Caki2 (cell line): ENCODE measurements around the gene FRMD4A. TPM values are rescaled to one million over a fixed set of nuclear protein-coding genes. Genes with fewer than 3 reads are reported as not detected.
"Not testable (repeated sequence)": the region's sequence is repeated elsewhere in the genome, so short reads cannot be mapped to it uniquely, and the experiment has no call there.

Experiments
- DNase-seq: peaks from one replicate; pipeline ENCODE4 v3.0.0-alpha.2; 2015; ENCODE audit warnings: low read depth
- in situ Hi-C: cut with HindIII; loops from 2 replicates; pipeline ENCODE4 v1.10.0; 2016; ENCODE audit warnings: low sequenced_read_pairs, low pct_unique_long_range_greater_than_20kb, mixed read lengths
- total RNA-seq: library from RNA; depleted of rRNA; stranded (reverse); fragments of >200 nt; shearing (Covaris generic); gene quantifications from 2 replicates; pipeline ENCODE4 v1.2.3, GENCODE V29; 2014; ENCODE audit warnings: low replicate concordance

FRMD4A gene
- total RNA-seq, 1 experiment from 2014 or later = 3.8 TPM

GRCh38 chr10:13774303-13774893 is 556.3 kb downstream of the FRMD4A start:
- in situ Hi-C loops = no loop called here
- DNase-seq = no peak

DNA sequence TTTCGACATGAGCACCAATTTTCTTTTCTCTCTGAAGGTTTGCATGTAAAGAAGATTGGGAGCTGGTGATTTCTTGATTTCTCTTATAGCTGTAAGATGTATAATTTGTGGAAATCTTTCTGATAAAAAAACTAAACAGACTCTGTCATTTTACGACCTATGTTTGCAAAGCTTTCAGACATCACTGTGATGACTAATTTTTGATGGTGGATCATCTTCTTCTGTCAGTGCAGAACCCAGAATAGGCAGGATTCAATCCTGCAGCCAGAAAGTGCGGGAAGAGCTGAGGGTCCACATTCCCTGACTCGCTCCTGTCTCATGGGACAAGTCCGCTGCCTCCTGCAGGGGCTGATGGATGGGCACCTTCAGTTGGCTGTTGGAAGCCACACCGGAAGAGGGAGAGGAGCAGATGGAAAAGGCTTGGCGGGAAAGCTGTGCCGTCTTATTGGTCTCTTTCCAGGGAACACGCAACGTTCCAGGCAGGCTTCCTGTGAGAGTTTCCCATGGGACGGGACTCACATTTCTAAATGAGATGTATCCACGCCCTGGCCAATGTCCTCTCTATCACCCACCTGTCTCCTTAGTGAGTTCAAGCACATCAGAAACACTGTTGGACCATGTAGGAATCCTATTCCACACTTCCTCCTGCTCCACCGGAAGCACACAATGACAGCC is 557.1 kb downstream of the FRMD4A start:
- DNase-seq = no peak
- in situ Hi-C loops = no loop called here

DNA sequence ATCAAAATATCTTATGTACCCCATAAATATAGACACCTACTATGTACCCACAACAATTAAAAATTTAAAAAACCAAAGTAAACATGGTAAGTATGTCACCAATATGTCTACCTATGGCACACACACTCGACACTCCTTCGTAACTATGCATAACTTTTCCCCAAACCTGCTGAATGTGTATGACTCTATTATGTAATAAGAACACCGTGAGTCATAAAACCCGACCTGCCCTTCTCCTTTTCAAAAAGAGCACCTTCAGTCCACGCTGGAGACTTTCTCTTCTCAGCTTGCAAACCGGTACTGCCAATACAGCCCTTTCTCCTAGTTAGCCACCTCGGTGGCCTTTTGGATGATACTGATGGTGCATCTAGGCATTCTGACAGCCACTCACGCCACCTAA is 557.7 kb downstream of the FRMD4A start:
- DNase-seq = no peak
- in situ Hi-C loops = no loop called here

GRCh38 chr10:13771992-13772391 is 558.7 kb downstream of the FRMD4A start:
- in situ Hi-C loops = no loop called here
- no peak for DNase-seq

DNA sequence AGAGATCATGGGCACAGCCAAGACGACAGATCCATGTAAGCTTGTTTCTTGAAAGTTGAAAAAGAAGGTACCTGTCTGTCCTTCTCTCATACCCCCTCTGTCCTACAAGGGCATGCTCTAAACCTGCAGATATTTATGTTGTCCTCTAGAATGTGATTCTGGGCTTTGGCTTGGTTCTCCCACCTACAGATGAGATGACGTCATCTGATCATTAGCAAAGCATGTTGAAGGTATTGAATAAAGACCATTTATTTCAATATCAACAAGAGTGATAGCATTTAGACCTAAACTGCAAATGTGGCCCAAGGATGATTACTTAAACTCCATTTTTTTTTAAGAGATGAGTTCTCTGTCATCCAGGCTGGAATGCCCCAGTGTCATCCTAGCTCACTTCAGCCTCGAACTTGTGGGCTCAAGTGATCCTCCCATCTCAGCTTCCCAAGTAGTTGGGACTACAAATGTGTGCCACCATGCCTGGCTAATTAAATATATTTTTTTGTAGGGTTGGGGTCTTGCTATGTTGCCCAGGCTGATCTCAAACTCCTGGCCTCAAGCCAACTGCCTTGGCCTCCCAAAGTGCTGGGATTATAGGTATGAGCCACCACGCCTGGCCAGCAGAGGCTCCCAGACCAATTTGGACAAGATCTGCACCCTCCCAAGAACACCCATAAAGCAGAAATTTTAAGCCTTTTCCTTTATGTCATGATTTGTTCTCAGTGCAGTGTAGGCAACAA is 559.8 kb downstream of the FRMD4A start:
- in situ Hi-C loops = no loop called here

GRCh38 chr10:13769946-13770345 is 560.8 kb downstream of the FRMD4A start:
- DNase-seq = peak; percentile 80
- in situ Hi-C loops = no loop called here

More for the DNA sequence above, 559.8 kb downstream of the FRMD4A start:
- no peak for DNase-seq

DNA sequence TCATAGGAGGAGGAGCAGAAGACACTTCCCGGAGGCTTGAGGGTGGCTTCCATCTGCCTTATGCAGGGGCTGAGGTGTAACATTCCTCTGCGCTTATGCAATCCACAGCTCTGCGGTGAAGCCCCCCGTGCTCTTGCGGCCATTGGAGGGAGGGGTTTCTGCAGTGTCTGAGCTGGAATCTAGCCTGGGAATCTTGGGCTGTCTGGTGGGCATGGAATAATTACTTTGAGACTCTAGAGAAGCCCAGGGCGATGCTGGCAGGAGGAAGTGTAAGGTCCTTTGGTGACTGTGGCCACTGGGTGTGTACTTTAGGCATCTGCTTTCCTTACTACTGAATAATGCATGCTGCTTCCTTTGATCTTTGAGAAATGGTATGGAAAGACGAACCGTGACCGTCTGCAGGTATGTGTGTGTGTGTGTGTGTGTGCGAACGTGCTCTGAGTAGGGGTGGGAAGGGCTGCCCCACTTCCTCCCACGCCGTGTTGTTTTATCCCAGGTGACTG is 563.0 kb downstream of the FRMD4A start:
- DNase-seq = peak; percentile 52

DNA sequence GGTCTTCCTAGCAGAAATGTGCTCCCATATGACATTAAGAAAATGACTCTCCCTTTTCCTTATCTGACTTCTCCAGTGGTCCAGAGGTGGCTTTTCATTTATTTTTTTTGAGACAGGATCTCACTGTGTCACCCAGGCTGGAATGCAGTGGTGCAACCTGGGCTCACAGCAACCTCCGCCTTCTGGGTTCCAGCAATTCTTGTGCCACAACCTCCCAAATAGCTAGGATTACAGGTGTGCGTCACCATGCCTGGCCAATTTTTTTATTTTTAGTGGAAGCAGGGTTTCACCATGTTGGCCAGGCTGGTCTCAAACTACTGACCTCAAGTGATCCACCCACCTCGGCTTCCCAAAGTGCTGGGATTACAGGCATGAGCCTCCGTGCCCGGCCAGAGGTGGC is 563.6 kb downstream of the FRMD4A start:
- DNase-seq, in situ Hi-C loops: not testable (repeated sequence)

More for the DNA sequence above, 563.0 kb downstream of the FRMD4A start:
- in situ Hi-C loops = no loop called here

DNA sequence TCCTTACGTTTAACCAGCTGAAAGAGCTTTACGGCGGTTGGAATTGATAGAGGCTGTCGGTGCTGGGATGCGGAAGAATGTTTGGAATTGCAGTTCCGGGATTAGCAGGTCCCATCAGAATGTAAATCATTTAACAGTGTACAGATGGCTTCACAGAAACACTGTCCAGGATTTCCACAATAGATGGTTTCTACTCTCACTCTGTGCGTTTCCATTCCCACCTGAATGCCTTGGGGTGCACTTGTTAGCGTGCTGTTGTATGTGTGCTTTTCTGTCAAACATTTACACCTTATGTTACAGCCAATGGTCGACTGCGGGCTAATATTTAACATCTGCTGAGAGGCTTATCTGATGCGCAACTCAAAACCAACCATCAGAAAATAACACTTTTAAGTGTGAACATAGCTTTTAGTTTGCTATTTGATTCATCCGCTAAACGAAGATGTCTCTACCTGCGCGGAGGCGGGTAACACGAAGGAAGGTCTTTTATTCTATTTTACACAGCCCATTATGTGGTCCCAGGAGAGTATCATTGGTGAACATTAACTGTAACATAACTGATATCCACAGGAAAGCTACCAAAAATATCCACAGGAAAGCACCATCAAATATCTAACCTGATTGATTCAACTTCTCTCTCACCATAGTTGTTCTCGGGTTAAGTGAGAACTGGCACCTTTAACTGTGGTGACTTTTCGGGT is 564.9 kb downstream of the FRMD4A start:
- in situ Hi-C loops = no loop called here

GRCh38 chr10:13761490-13762091 is 569.1 kb downstream of the FRMD4A start:
- no peak for DNase-seq
- in situ Hi-C loops = no loop called here

More for the DNA sequence above, 564.9 kb downstream of the FRMD4A start:
- peak; percentile 96 for DNase-seq

GRCh38 chr10:13759168-13759567 is 571.6 kb downstream of the FRMD4A start:
- in situ Hi-C loops = no loop called here

DNA sequence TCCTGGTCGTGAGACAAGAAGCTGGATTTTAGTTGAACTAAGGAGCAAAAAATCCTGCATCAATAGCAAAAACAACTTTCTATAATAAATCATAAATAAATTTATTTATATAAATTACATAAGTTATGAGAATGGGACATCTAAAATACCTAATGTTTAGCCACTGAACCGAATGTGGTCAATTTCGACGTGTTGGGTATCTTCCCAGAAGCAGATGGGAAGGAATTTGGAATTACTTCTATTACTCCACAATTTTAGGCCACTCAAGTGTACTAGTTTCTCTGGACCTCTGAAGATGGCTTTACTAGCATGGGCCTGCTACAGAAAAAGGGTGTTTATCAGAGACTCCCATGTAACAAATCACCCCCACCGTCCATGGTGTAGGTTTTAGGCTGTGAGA is 572.0 kb downstream of the FRMD4A start:
- DNase-seq = no peak
- in situ Hi-C loops = no loop called here

More at GRCh38 chr10:13759168-13759567, 571.6 kb downstream of the FRMD4A start:
- no peak for DNase-seq

- in situ Hi-C loops = no loop called here
- DNase-seq = peak; percentile 38
Measured at GRCh38 chr10:13758312-13758711, 572.4 kb downstream of the FRMD4A start.

- no peak for DNase-seq
- in situ Hi-C loops = no loop called here
Measured at GRCh38 chr10:13754277-13754676, 576.4 kb downstream of the FRMD4A start.

DNA sequence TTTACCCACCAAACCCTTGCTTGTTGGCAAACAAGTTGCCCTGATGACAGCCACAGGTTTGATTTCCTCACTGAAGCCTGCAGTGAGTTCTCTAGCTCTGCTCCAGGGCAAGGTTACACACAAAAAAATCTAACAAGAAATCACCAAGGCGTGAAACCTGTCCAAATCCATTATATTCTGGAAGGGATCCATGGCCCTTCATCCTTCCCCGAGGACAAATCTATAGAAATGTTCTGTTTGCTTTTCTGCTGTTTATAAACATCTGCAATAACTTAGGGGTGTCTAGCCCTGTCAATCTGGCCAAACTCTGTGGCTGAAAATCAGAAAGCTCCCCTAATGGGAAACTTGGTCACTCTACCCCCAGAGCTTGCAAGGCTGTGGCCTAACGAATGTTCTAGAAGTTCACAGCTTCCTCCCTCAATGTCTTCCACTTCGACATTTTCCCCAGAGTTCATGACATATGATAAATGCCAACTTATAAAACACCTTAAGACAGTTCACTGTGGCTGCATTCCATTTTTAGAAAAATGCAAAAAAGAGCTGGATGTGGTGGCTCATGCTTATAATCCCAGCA is 579.4 kb downstream of the FRMD4A start:
- DNase-seq = no peak

DNA sequence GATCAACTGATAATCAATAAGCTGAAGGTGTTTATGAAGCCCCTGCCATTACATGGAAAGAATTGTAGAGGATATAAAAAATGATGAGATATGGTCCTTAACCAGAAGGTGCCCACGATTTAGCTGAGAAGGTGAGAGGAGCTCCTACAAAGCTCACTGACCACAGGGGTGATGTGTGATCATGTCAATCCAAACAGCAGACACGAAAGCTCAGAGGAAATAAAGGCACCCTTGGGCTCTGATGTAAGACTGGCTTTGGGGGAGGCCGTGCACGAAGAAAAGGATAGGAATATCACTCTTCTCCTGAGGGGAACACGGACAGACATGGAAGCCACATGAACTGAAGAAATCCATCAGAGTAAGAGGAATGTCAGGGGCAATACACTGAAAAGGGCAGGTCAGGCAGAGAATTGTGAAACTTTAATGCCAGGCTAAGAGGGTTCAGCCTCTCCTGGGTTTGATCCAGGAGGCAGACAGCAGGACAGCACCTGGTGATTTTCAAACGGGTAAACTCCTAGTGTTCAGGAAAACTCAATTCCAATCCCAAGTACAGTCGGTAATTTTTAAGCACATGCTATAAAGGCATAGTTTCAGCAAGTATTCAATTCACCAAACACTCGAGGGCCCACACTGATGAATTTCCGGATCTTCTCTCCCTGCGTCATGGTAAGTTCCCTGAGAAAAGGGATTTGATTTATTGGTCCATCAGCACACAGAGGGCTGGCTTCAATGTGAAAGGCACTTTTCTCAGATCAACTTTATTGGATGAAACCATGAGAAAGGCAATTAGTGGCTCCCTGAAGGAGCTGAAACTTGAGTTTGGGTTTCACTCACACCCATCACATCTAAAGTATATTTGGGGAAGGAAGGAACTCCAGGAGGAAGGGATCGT is 580.2 kb downstream of the FRMD4A start:
- DNase-seq = no peak
- in situ Hi-C loops = no loop called here

More for the DNA sequence above, 579.4 kb downstream of the FRMD4A start:
- in situ Hi-C loops = no loop called here

DNA sequence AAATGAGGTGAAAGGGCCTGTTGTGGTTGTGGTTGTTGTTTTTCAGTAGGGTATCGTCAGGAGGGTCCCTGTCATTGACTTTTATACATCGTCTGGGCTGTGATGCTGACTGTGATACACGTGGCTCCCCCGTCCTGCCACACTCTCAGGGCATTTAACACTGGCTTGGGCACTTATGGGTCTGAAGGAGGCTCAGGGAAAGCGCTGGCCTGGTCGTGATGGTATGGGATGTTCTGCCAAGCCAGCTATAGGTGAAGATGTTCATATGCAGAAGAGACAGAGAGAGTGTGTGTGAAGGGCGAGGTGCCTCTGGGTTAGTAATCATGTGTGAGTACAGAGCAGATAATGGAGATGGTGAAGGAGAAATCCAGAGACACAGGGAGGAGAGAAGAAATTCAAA is 585.5 kb downstream of the FRMD4A start:
- DNase-seq = no peak
- in situ Hi-C loops = no loop called here
